GM12892 (cell line): ENCODE data around the gene NLGN2.

ENCODE experiments used
- POLR2A ChIP-seq: IDR thresholded peaks from 2 replicates; pipeline ENCODE4 v1.6.1; 2011; ENCODE audit warnings: low read depth, low read length, control low read depth
- TAF1 ChIP-seq: IDR thresholded peaks from 2 replicates; pipeline ENCODE4 v1.6.1; 2011; ENCODE audit warnings: low read depth, mild to moderate bottlenecking, control low read depth, low read length, borderline replicate concordance

DNA sequence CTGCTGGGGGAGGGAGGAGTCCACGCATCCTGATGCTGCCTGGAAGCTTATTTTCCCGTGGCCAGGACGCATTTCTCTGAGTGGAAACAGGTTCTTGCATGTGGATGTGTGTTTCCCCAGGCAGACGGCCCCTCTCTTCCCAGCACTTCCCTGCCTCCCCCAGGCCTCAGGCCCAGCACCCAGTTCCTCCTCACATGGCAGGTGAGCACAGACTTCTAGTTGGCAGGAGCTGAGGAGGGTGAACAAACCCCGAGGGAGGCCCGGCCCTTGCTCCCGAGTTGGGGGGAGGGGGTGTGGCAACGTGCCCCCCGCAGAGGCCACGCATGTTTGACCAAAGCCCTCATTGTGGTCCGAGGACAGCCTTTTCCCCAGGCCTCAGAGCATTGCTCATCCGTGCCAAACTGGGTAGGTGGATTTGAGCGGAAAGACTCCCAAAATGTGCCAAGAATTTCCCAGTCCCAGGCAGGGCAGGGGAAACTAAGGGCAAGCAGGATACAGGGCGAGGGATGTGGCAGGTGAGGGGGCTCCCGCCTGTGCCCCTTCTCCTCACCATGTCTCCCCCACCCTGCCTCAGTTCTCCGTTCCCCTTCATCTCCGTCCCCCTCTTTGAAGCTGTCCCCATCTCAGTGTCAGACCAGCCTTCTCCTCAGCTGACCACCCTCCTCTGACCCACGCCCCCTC lies 11.0 kb downstream of the NLGN2 start:
- TF ChIP-seq POLR2A (no peak), TAF1 (no peak)
